CD4-positive, alpha-beta memory T cell (primary cell): ENCODE measurements around the gene NFATC2IP. TPM values are rescaled to one million over a fixed set of nuclear protein-coding genes. Genes with fewer than 3 reads are reported as not detected.

Experiments used
- CTCF ChIA-PET: fragments of 350-600 bp; sonication (Branson Sonifier 250); formaldehyde crosslinking; loops from one replicate; lab custom pipeline; 2021; ENCODE audit warnings: inconsistent platforms; ENCODE audit not compliant: partially characterized antibody; lab: Charles Lee
- POLR2A ChIA-PET: fragments of 350-600 bp; sonication (Branson Sonifier 250); formaldehyde crosslinking; loops from one replicate; lab custom pipeline; 2021; ENCODE audit not compliant: partially characterized antibody; lab: Charles Lee
- DNase-seq, 5 donors: peaks; one replicate each; pipeline versions ENCODE4 v3.0.0 to v3.0.0-alpha.2; 2020 to 2022; ENCODE audit warnings: mixed read lengths in 1 of 5
- H3K27ac ChIP-seq: one replicate; pipeline ENCODE4 v1.7.0; 2013; ENCODE audit warnings: low read depth, low read length
- H3K27me3 ChIP-seq: 2 replicates; pipeline ENCODE4 v1.7.0; 2013; ENCODE audit warnings: mild to moderate bottlenecking, low read length, moderate library complexity; ENCODE audit not compliant: insufficient read depth
- H3K36me3 ChIP-seq: 2 replicates; pipeline ENCODE4 v1.7.0; 2013; ENCODE audit warnings: mild to moderate bottlenecking, low read length, moderate library complexity; ENCODE audit not compliant: insufficient read depth
- H3K4me1 ChIP-seq: 2 replicates; pipeline ENCODE4 v1.7.0; 2013; ENCODE audit warnings: mild to moderate bottlenecking, low read length, moderate library complexity; ENCODE audit not compliant: insufficient read depth
- H3K4me3 ChIP-seq, 2 donors: one replicate each; pipeline ENCODE4 v1.7.0; 2013; ENCODE audit warnings: low read length in 2 of 2, mild to moderate bottlenecking in 1 of 2
- H3K9me3 ChIP-seq, 2 donors: one replicate each; pipeline ENCODE4 v1.7.0; 2013; ENCODE audit warnings: low read length in 2 of 2, control low read depth in 1 of 2; ENCODE audit not compliant: control insufficient read depth in 1 of 2
- H3K27ac Mint-ChIP-seq, 7 donors: one replicate each; pipeline ENCODE4 v1.8.0; 2020 to 2021; ENCODE audit warnings: mixed read lengths in 7 of 7, mild to moderate bottlenecking in 6 of 7, inconsistent platforms in 3 of 7, moderate library complexity in 3 of 7
- H3K27me3 Mint-ChIP-seq, 2 donors: one replicate each; pipeline ENCODE4 v1.8.0; 2020 to 2021; ENCODE audit warnings: mixed read lengths in 2 of 2
- H3K36me3 Mint-ChIP-seq, 2 donors: one replicate each; pipeline ENCODE4 v1.8.0; 2020 to 2021; ENCODE audit warnings: mixed read lengths in 2 of 2, inconsistent platforms in 1 of 2, mild to moderate bottlenecking in 1 of 2
- H3K4me1 Mint-ChIP-seq, 4 donors: one replicate each; pipeline ENCODE4 v1.8.0; 2020 to 2021; ENCODE audit warnings: mixed read lengths in 4 of 4, mild to moderate bottlenecking in 1 of 4
- H3K4me3 Mint-ChIP-seq, 8 donors: one replicate each; pipeline ENCODE4 v1.8.0; 2020 to 2021; ENCODE audit warnings: mixed read lengths in 8 of 8, mild to moderate bottlenecking in 7 of 8, moderate library complexity in 6 of 8, inconsistent platforms in 3 of 8
- H3K9me3 Mint-ChIP-seq, 8 donors: one replicate each; pipeline ENCODE4 v1.8.0; 2020 to 2021; ENCODE audit warnings: mixed read lengths in 8 of 8, mild to moderate bottlenecking in 5 of 8, inconsistent platforms in 3 of 8, moderate library complexity in 1 of 8
- intact Hi-C: fragments of 100-400 bp; cut with micrococcal nuclease; formaldehyde crosslinking; loops from one replicate; pipeline ENCODE4 v1.15.1; 2023
- polyA plus RNA-seq, 2 donors: library from polyadenylated mRNA; unstranded; fragments of 300-500 nt; fragmentation: Illumina TruSeq; gene quantifications; one replicate each; pipeline ENCODE4 v1.2.3, GENCODE V29; 2021
- total RNA-seq, 2 experiments: library from RNA; stranded (reverse); gene quantifications; one replicate each; pipeline ENCODE4 v1.2.3, GENCODE V29; 2021

NFATC2IP gene
- total and polyA plus RNA-seq, 4 experiments from 2014 or later, result 29.3 to 115 (median 67.4) TPM

GRCh38 chr16:28933171-28933570 is 17.6 kb upstream of the NFATC2IP start:
- H3K27ac ChIP-seq, result no peak overlapping the region
- no peaks in the 10 kb centered on the region for H3K27me3 Mint-ChIP-seq
- H3K27ac Mint-ChIP-seq, result no peak overlapping the region
- intact Hi-C loops, result no loop called here
- H3K4me1 ChIP-seq, result peaks cover 23% of the 10 kb centered on the region
- no peak overlapping the region for H3K4me3 Mint-ChIP-seq
- no peaks in the 10 kb centered on the region for H3K36me3 Mint-ChIP-seq
- ChIA-PET POLR2A (interaction anchor here (0.9 kb wide), 1 partner anchor 70 kb away, joined by 3 read pairs; the partner anchor contains the start of gene SH2B1), CTCF (interaction anchor here (0.6 to 1.9 kb wide), 2 partner anchors 12 to 23 kb away, joined by 3 to 9 read pairs; no protein-coding TSS in a partner anchor)
- no peak for DNase-seq
- no peaks in the 10 kb centered on the region for H3K27me3 ChIP-seq
- peaks cover 17 to 28% (median 22%) of the 10 kb centered on the region in 4 donors for H3K4me1 Mint-ChIP-seq
- H3K9me3 ChIP-seq, result no peaks in the 10 kb centered on the region
- no peak overlapping the region for H3K4me3 ChIP-seq
- H3K9me3 Mint-ChIP-seq, result no peaks in the 10 kb centered on the region
- H3K36me3 ChIP-seq, result no peaks in the 10 kb centered on the region

GRCh38 chr16:28935346-28935745 is 15.4 kb upstream of the NFATC2IP start:
- no peak overlapping the region for H3K27ac ChIP-seq
- peak overlapping the region in 5 of 7 donors; percentile 19 to 67 (median 62) for H3K27ac Mint-ChIP-seq
- peak overlapping the region in 1 of 8 donors; percentile 25 for H3K4me3 Mint-ChIP-seq

GRCh38 chr16:28935924-28936783 is 14.6 kb upstream of the NFATC2IP start:
- CTCF ChIA-PET, result interaction anchor here (0.8 to 1.7 kb wide), 4 partner anchors 9 to 18 kb away, joined by 3 to 6 read pairs (median 4); no protein-coding TSS in a partner anchor
- H3K27me3 Mint-ChIP-seq, result no peaks in the 10 kb centered on the region
- Histone ChIP-seq H3K36me3 (no peaks in the 10 kb centered on the region), H3K27ac (no peak overlapping the region), H3K27me3 (no peaks in the 10 kb centered on the region), H3K4me1 (peaks cover 14% of the 10 kb centered on the region), H3K9me3 (no peaks in the 10 kb centered on the region), H3K4me3 (peak overlapping the region; percentile 30 to 34)
- intact Hi-C loops, result no loop called here
- H3K36me3 Mint-ChIP-seq, result no peaks in the 10 kb centered on the region
- H3K4me3 Mint-ChIP-seq, result peak overlapping the region; percentile 55 to 80 (median 74)
- H3K4me1 Mint-ChIP-seq, result peaks cover 11 to 19% (median 12%) of the 10 kb centered on the region in 4 donors
- POLR2A ChIA-PET, result interaction anchor here (0.7 to 1.2 kb wide), 6 partner anchors 9 to 112 kb away, joined by 3 to 8 read pairs (median 4); partner anchors contain the start of gene TUFM
- peak overlapping the region; percentile 3 to 88 (median 46) for H3K27ac Mint-ChIP-seq
- no peaks in the 10 kb centered on the region for H3K9me3 Mint-ChIP-seq
- DNase-seq, result peak; percentile 83 to 85 (median 84)

More at GRCh38 chr16:28935346-28935745, 15.4 kb upstream of the NFATC2IP start:
- Histone ChIP-seq H3K4me1 (peaks cover 23% of the 10 kb centered on the region), H3K27me3 (no peaks in the 10 kb centered on the region), H3K4me3 (no peak overlapping the region), H3K36me3 (no peaks in the 10 kb centered on the region), H3K9me3 (no peaks in the 10 kb centered on the region)
- H3K4me1 Mint-ChIP-seq, result peaks cover 17 to 27% (median 20%) of the 10 kb centered on the region in 4 donors
- no peaks in the 10 kb centered on the region for H3K9me3 Mint-ChIP-seq
- H3K27me3 Mint-ChIP-seq, result no peaks in the 10 kb centered on the region
- H3K36me3 Mint-ChIP-seq, result no peaks in the 10 kb centered on the region
- ChIA-PET CTCF (interaction anchor here (0.8 to 1.7 kb wide), 3 partner anchors 10 to 17 kb away, joined by 3 to 5 read pairs (median 4); no protein-coding TSS in a partner anchor), POLR2A (no interaction called here)
- intact Hi-C loops, result no loop called here
- no peak for DNase-seq

- POLR2A ChIA-PET, result interaction anchor here (0.7 to 1.2 kb wide), 6 partner anchors 9 to 113 kb away, joined by 3 to 8 read pairs (median 4); partner anchors contain the start of gene TUFM
- H3K27ac ChIP-seq, result no peak overlapping the region
- H3K36me3 ChIP-seq, result no peaks in the 10 kb centered on the region
These were observed 14.0 kb upstream of the NFATC2IP start for GRCh38 chr16:28936784-28937155.

GRCh38 chr16:28937222-28937876 is 13.4 kb upstream of the NFATC2IP start:
- Histone ChIP-seq H3K9me3 (no peaks in the 10 kb centered on the region), H3K27ac (no peak overlapping the region), H3K36me3 (no peaks in the 10 kb centered on the region), H3K27me3 (no peaks in the 10 kb centered on the region), H3K4me1 (peaks cover 14% of the 10 kb centered on the region), H3K4me3 (no peak overlapping the region)
- Mint-ChIP-seq H3K27ac (peak overlapping the region in 2 of 7 donors; percentile 48 to 63), H3K4me1 (peaks cover 11 to 19% (median 12%) of the 10 kb centered on the region in 4 donors), H3K27me3 (no peaks in the 10 kb centered on the region), H3K36me3 (no peaks in the 10 kb centered on the region), H3K4me3 (no peak overlapping the region), H3K9me3 (no peaks in the 10 kb centered on the region)
- ChIA-PET CTCF (no interaction called here), POLR2A (no interaction called here)
- no peak for DNase-seq
- intact Hi-C loops, result no loop called here

More at GRCh38 chr16:28936784-28937155, 14.0 kb upstream of the NFATC2IP start:
- Mint-ChIP-seq H3K4me1 (peaks cover 11 to 19% (median 12%) of the 10 kb centered on the region in 4 donors), H3K4me3 (peak overlapping the region; percentile 55 to 80 (median 74)), H3K27ac (peak overlapping the region in 4 of 7 donors; percentile 3 to 88 (median 52)), H3K36me3 (no peaks in the 10 kb centered on the region), H3K9me3 (no peaks in the 10 kb centered on the region), H3K27me3 (no peaks in the 10 kb centered on the region)
- CTCF ChIA-PET, result interaction anchor here (1.0 to 1.7 kb wide), 3 partner anchors 9 to 13 kb away, joined by 4 to 6 read pairs (median 5); no protein-coding TSS in a partner anchor
- Histone ChIP-seq H3K4me3 (peak overlapping the region in 1 of 2 donors; percentile 30), H3K4me1 (peaks cover 14% of the 10 kb centered on the region), H3K9me3 (no peaks in the 10 kb centered on the region), H3K27me3 (no peaks in the 10 kb centered on the region)
- intact Hi-C loops, result no loop called here
- DNase-seq, result no peak

- H3K27me3 Mint-ChIP-seq, result no peaks in the 10 kb centered on the region
These were observed 12.0 kb upstream of the NFATC2IP start for GRCh38 chr16:28938721-28939120.

More at GRCh38 chr16:28938721-28939120, 12.0 kb upstream of the NFATC2IP start:
- Mint-ChIP-seq H3K9me3 (no peaks in the 10 kb centered on the region), H3K27ac (no peak overlapping the region), H3K4me1 (peaks cover 11 to 19% (median 12%) of the 10 kb centered on the region in 4 donors), H3K36me3 (no peaks in the 10 kb centered on the region), H3K4me3 (peak overlapping the region in 1 of 8 donors; percentile 12)
- no peaks in the 10 kb centered on the region for H3K27me3 ChIP-seq
- DNase-seq, result no peak
- no peak overlapping the region for H3K4me3 ChIP-seq
- intact Hi-C loops, result no loop called here
- CTCF ChIA-PET, result interaction anchor here (0.7 kb wide), 1 partner anchor 9 kb away, joined by 3 read pairs; no protein-coding TSS in a partner anchor
- H3K27ac ChIP-seq, result no peak overlapping the region
- H3K36me3 ChIP-seq, result no peaks in the 10 kb centered on the region
- peaks cover 14% of the 10 kb centered on the region for H3K4me1 ChIP-seq
- POLR2A ChIA-PET, result interaction anchor here (0.6 kb wide), 1 partner anchor 1451 kb away, joined by 3 read pairs; no protein-coding TSS in a partner anchor
- no peaks in the 10 kb centered on the region for H3K9me3 ChIP-seq
